ENCODE measurements around the gene PTPN22.

GRCh38 chr1:113916974-113917373, 45.5 kb upstream of the PTPN22 start:
- TF ChIP-seq GATA2 (IDR thresholded peaks at IDR 0.05; ENCODE audit: low read depth, low read length) (no peak), GATA3 (IDR thresholded peaks at IDR 0.05; ENCODE audit: low read depth, low read length) (no peak)

Data from SH-SY5Y (cell line).